Brain microvascular endothelial cell (primary cell): Measurements from ENCODE around the gene LCP2.
"Not testable (repeated sequence)": the region's sequence is repeated elsewhere in the genome, so short reads cannot be mapped to it uniquely, and the experiment has no call there.

ENCODE experiments used
- DNase-seq: peaks from one replicate; pipeline ENCODE4 v3.0.0-alpha.2; 2020
- H3K27ac ChIP-seq: fragments of 250-450 bp; sonication (Bioruptor Pico); 2 replicates; pipeline ENCODE4 v1.5.1; 2020; ENCODE audit warnings: mild to moderate bottlenecking, moderate library complexity
- H3K27me3 ChIP-seq: fragments of 250-450 bp; sonication (Bioruptor Pico); replicated peaks from 2 replicates; pipeline ENCODE4 v1.5.1; 2020; ENCODE audit warnings: mild to moderate bottlenecking
- H3K36me3 ChIP-seq: fragments of 250-450 bp; sonication (Bioruptor Pico); replicated peaks from 2 replicates; pipeline ENCODE4 v1.5.1; 2020; ENCODE audit warnings: mild to moderate bottlenecking
- H3K4me3 ChIP-seq: 2 replicates; pipeline ENCODE4 v1.5.1; 2011; ENCODE audit warnings: low read depth, mild to moderate bottlenecking, control low read depth, low read length, moderate library complexity
- in situ Hi-C: cut with HindIII; loops from 2 replicates; pipeline ENCODE4 v1.10.0; 2017; ENCODE audit warnings: low sequenced_read_pairs, low pct_ligation_motif_present
- TF ChIP-seq, protein P1 (sequence below): IDR thresholded peaks from 2 replicates; pipeline ENCODE4 v1.5.1; 2011; ENCODE audit warnings: low read depth, mild to moderate bottlenecking, moderate library complexity, low read length, control low read depth, inconsistent platforms; ENCODE audit errors: missing control alignments

The LCP2 gene

DNA sequence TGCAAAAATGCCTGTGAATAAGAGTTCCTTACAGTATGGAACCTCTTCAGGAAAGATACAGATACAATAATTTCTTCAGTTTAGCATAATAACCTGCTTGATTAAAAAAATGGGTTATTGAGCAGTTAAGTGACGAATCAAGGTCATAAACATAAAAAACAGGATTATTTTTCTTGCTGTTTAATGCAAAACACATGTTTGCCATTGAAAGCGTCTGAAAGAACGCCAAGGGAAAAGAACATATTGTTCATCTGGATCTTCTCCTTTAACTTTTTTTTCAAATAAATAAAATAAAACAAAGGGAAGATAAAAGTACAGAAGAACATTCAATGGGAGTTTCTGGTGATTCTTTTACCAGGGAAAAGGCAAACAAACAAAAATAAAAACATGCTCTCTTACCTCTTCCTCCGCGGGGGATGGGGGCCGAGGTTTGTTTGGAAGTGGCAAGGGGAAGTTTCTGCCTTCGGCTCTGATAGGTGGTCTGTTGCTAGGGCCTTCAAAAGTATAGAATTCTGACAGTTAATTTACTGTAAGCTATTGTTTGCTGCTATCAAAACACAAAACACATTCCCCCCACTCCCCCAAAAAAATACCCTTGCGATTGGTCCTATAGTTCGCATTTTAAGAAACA, 44.7 kb downstream of the LCP2 start:
- Histone ChIP-seq H3K36me3 (no peaks in the 10 kb centered on the region), H3K27me3 (peaks cover 4% of the 10 kb centered on the region), H3K27ac (no peak overlapping the region), H3K4me3 (no peak overlapping the region)
- no peak for DNase-seq
- in situ Hi-C loops: no loop called here
- TF ChIP-seq, protein P1, sequence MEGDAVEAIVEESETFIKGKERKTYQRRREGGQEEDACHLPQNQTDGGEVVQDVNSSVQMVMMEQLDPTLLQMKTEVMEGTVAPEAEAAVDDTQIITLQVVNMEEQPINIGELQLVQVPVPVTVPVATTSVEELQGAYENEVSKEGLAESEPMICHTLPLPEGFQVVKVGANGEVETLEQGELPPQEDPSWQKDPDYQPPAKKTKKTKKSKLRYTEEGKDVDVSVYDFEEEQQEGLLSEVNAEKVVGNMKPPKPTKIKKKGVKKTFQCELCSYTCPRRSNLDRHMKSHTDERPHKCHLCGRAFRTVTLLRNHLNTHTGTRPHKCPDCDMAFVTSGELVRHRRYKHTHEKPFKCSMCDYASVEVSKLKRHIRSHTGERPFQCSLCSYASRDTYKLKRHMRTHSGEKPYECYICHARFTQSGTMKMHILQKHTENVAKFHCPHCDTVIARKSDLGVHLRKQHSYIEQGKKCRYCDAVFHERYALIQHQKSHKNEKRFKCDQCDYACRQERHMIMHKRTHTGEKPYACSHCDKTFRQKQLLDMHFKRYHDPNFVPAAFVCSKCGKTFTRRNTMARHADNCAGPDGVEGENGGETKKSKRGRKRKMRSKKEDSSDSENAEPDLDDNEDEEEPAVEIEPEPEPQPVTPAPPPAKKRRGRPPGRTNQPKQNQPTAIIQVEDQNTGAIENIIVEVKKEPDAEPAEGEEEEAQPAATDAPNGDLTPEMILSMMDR: no peak

DNA sequence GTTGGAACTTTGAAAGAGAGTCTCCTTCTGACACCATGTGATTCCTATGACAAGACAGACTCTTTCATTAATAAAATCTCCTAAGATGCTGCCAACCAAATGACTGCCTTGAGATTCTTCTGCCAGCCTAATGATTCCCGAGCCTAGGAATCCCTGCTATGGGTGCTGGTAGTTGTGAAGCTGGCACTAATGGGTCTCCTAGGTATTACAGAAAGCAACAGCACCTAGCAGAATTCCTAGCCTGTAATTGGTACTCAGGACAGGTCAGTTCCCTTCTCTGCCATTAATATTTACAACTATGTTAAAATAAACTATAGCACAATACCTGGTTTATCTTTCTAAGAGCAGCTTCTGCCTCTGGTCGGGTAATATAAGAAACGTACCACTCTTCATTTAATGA, 45.5 kb downstream of the LCP2 start:
- DNase-seq: no peak
- no peak overlapping the region for H3K4me3 ChIP-seq
- no peaks in the 10 kb centered on the region for H3K36me3 ChIP-seq
- no peak overlapping the region for H3K27ac ChIP-seq
- in situ Hi-C loops: no loop called here
- TF ChIP-seq, protein P1: no peak
- peaks cover 4% of the 10 kb centered on the region for H3K27me3 ChIP-seq

DNA sequence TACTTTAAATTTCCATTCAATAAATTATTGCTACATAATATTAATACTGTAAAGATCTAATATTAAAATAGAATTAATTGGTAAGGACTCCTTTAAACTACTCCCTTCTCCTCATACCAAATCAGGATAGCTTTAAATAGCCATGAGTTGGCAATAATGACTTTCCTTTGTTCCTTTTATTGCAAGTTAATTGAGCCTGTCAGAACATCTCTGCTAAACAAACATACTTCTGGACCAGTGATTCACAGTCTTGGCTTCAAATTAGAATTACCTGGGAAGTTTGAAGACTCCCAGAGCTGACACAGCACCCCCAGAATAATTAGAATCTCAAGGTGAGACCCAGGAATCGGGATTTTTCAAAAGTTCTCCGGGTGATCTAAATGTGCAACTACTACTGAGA, 46.1 kb downstream of the LCP2 start:
- TF ChIP-seq, protein P1: no peak
- H3K27me3 ChIP-seq: peaks cover 4% of the 10 kb centered on the region
- DNase-seq: no peak
- no peaks in the 10 kb centered on the region for H3K36me3 ChIP-seq
- in situ Hi-C loops: no loop called here
- H3K4me3 ChIP-seq: no peak overlapping the region
- no peak overlapping the region for H3K27ac ChIP-seq

DNA sequence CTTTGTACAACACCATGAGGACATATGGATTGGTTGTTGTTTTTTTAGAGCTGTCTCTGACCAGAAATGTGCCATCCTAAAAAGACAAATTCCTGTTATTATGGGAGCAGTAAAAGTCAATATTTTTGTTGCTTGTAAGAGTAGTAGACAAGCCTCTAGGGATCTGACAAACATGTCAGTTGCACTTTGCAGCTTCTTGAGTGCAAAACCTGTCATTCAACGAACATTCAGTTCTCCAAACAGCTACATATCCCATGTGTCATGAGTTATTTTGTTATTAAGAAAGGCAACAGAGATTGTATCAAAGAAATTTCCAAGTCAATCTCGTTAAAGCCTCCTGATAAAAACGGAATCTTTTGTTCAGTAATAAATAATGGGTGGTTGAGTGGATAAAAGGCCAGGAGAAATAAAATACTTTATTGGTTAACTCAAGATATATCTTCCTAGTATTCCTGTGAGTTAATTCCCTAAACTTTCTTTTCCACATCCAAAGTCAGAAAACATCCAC, 46.7 kb downstream of the LCP2 start:
- in situ Hi-C loops: no loop called here
- TF ChIP-seq, protein P1: no peak
- H3K27me3 ChIP-seq: peaks cover 4% of the 10 kb centered on the region
- no peaks in the 10 kb centered on the region for H3K36me3 ChIP-seq
- H3K4me3 ChIP-seq: no peak overlapping the region
- no peak overlapping the region for H3K27ac ChIP-seq
- no peak for DNase-seq

DNA sequence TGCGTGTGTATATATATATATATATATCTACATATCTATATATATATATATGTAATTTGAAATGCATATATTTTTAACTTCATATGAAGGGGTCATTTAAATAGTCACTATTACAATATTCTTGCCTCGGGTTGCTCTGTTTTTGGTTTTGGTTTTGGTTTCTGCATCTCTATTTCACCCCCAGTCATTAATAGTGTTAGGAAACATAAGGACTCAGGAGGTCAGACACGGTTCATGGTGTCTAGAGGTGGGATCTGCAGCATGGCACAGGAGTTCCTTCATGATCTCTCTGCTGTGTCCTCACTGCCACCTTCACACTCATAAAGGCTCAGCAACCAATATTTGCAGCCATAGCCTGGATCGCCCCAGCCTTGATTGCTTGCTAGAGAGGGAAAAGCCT, 48.2 kb downstream of the LCP2 start:
- Histone ChIP-seq H3K36me3 (no peaks in the 10 kb centered on the region), H3K4me3 (no peak overlapping the region), H3K27me3 (peaks cover 4% of the 10 kb centered on the region), H3K27ac (no peak overlapping the region)
- TF ChIP-seq, protein P1: no peak
- no peak for DNase-seq
- in situ Hi-C loops: no loop called here

DNA sequence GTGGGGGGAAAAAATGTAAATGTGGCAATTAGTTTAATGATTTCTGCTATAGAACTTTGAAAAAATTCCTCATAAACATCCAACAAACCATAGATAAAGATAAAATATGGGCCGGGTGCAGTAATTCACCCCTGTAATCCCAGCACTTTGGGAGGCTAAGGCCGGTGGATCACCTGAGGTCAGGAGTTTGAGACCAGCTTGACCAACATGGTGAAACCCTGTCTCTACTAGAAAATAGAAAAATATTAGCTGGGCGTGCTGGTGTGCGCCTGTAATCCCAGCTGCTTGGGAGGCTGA, 48.7 kb downstream of the LCP2 start:
- not testable (repeated sequence) for H3K27ac ChIP-seq, H3K4me3 ChIP-seq

More for the DNA sequence above, 48.7 kb downstream of the LCP2 start:
- H3K27me3 ChIP-seq, DNase-seq, H3K36me3 ChIP-seq, in situ Hi-C loops: not testable (repeated sequence)
